ENCODE measurements around the gene PLOD2.

Gene PLOD2

GRCh38 chr3:146052056-146052790 lies 108.8 kb downstream of the PLOD2 start:
- no peak overlapping the region for H2AFZ ChIP-seq (ENCODE audit: low read length)
- H4K20me1 ChIP-seq (ENCODE audit: insufficient read depth, low read length, poor library complexity, severe bottlenecking): no peaks in the 10 kb centered on the region
- H3K4me3 ChIP-seq (ENCODE audit: low read length, poor library complexity, severe bottlenecking): no peak overlapping the region
- H3K27me3 ChIP-seq (ENCODE audit: insufficient read depth, low read length, poor library complexity, severe bottlenecking): no peaks in the 10 kb centered on the region
- no peaks in the 10 kb centered on the region for H3K4me1 ChIP-seq (ENCODE audit: insufficient read depth, low read length, poor library complexity, severe bottlenecking)
- H3K9ac ChIP-seq (ENCODE audit: low read depth, low read length, poor library complexity, severe bottlenecking): no peak overlapping the region
- TF ChIP-seq CTCF (conservative IDR thresholded peaks at IDR 0.05; ENCODE audit: low read length) (no peak), EZH2phosphoT487 (IDR thresholded peaks at IDR 0.05; ENCODE audit: borderline replicate concordance) (no peak)
- H3K9me2 ChIP-seq (replicated peaks; ENCODE audit: low read depth, low read length): no peaks in the 10 kb centered on the region
- H3K9me3 ChIP-seq (ENCODE audit: insufficient read depth, low read depth, low read length): no peaks in the 10 kb centered on the region
- H3K36me3 ChIP-seq (ENCODE audit: insufficient read depth, low read length): no peaks in the 10 kb centered on the region
- no peaks in the 10 kb centered on the region for H3F3A ChIP-seq (ENCODE audit: low read depth)
- H3K4me2 ChIP-seq (ENCODE audit: low read depth, low read length, poor library complexity, severe bottlenecking): no peak overlapping the region
- H3K79me2 ChIP-seq (ENCODE audit: insufficient read depth, low read length): no peaks in the 10 kb centered on the region

GRCh38 chr3:146050691-146051090 lies 110.3 kb downstream of the PLOD2 start:
- H3K9me2 ChIP-seq (replicated peaks; ENCODE audit: low read depth, low read length): no peaks in the 10 kb centered on the region
- H3K27me3 ChIP-seq (ENCODE audit: insufficient read depth, low read length, poor library complexity, severe bottlenecking): no peaks in the 10 kb centered on the region
- no peaks in the 10 kb centered on the region for H3F3A ChIP-seq (ENCODE audit: low read depth)

DNA sequence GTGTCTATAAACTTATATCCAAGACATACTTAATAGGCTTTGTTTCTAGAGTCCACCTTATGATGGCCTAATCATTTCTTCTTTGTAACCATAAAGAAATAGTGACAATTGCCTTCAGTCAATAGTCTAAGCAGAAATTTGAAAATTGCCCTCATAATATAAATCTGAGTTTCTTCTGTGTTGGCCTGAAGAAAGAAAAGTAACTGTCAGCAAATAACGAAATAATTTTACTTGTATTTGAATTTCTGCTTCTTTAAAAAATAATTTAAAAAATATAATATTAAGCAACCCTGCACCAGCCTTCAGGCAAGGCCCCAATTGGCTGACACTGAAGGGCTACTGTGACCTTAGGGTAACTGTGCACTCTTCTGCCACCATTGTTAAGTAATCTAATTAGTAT lies 113.5 kb downstream of the PLOD2 start:
- H3K9me2 ChIP-seq (replicated peaks; ENCODE audit: low read depth, low read length): no peaks in the 10 kb centered on the region
- TF ChIP-seq CTCF (conservative IDR thresholded peaks at IDR 0.05; ENCODE audit: low read length) (no peak), EZH2phosphoT487 (IDR thresholded peaks at IDR 0.05; ENCODE audit: borderline replicate concordance) (no peak)
- no peaks in the 10 kb centered on the region for H3K36me3 ChIP-seq (ENCODE audit: insufficient read depth, low read length)

More at GRCh38 chr3:146050691-146051090, 110.3 kb downstream of the PLOD2 start:
- Histone ChIP-seq H3K4me3 (ENCODE audit: low read length, poor library complexity, severe bottlenecking) (no peak overlapping the region), H4K20me1 (ENCODE audit: insufficient read depth, low read length, poor library complexity, severe bottlenecking) (no peaks in the 10 kb centered on the region), H3K4me2 (ENCODE audit: low read depth, low read length, poor library complexity, severe bottlenecking) (no peak overlapping the region), H3K36me3 (ENCODE audit: insufficient read depth, low read length) (no peaks in the 10 kb centered on the region), H3K9ac (ENCODE audit: low read depth, low read length, poor library complexity, severe bottlenecking) (no peak overlapping the region), H3K4me1 (ENCODE audit: insufficient read depth, low read length, poor library complexity, severe bottlenecking) (no peaks in the 10 kb centered on the region), H3K79me2 (ENCODE audit: insufficient read depth, low read length) (no peaks in the 10 kb centered on the region), H2AFZ (ENCODE audit: low read length) (no peak overlapping the region), H3K9me3 (ENCODE audit: insufficient read depth, low read depth, low read length) (no peaks in the 10 kb centered on the region)
- TF ChIP-seq CTCF (conservative IDR thresholded peaks at IDR 0.05; ENCODE audit: low read length): no peak
- no peak for TF ChIP-seq EZH2phosphoT487 (IDR thresholded peaks at IDR 0.05; ENCODE audit: borderline replicate concordance)

More for the DNA sequence above, 113.5 kb downstream of the PLOD2 start:
- H3K79me2 ChIP-seq (ENCODE audit: insufficient read depth, low read length): no peaks in the 10 kb centered on the region
- no peak overlapping the region for H2AFZ ChIP-seq (ENCODE audit: low read length)
- H3K4me3 ChIP-seq (ENCODE audit: low read length, poor library complexity, severe bottlenecking): no peak overlapping the region
- H3K4me2 ChIP-seq (ENCODE audit: low read depth, low read length, poor library complexity, severe bottlenecking): no peak overlapping the region
- H3K9ac ChIP-seq (ENCODE audit: low read depth, low read length, poor library complexity, severe bottlenecking): no peak overlapping the region
- no peaks in the 10 kb centered on the region for H4K20me1 ChIP-seq (ENCODE audit: insufficient read depth, low read length, poor library complexity, severe bottlenecking)
- no peaks in the 10 kb centered on the region for H3F3A ChIP-seq (ENCODE audit: low read depth)
- no peaks in the 10 kb centered on the region for H3K4me1 ChIP-seq (ENCODE audit: insufficient read depth, low read length, poor library complexity, severe bottlenecking)
- no peaks in the 10 kb centered on the region for H3K27me3 ChIP-seq (ENCODE audit: insufficient read depth, low read length, poor library complexity, severe bottlenecking)
- no peaks in the 10 kb centered on the region for H3K9me3 ChIP-seq (ENCODE audit: insufficient read depth, low read depth, low read length)
